Mesenteric fat pad (tissue), 1 donor: ENCODE data around the gene CCNJL. TPM values are rescaled to one million over a fixed set of nuclear protein-coding genes. Genes with fewer than 3 reads are reported as not detected.
"Not testable (repeated sequence)": the region's sequence is repeated elsewhere in the genome, so short reads cannot be mapped to it uniquely, and the experiment has no call there.

Source experiments
- DNase-seq: peaks from one replicate; pipeline ENCODE4 v3.0.0-alpha.2; 2020; ENCODE audit warnings: low spot score
- total RNA-seq: library from RNA; stranded (reverse); fragmentation: NEBNext Ultra II Directional; extraction: Animal tissue kit (Norgen Biotek cat#: 25700); gene quantifications from one replicate; pipeline ENCODE4 v1.2.1, GENCODE V29; 2021
- donor health status: DM: yes; HTN: yes; CAD: no.

The CCNJL gene
- total RNA-seq, 1 donor from 2014 or later, result 0.80 TPM

DNA sequence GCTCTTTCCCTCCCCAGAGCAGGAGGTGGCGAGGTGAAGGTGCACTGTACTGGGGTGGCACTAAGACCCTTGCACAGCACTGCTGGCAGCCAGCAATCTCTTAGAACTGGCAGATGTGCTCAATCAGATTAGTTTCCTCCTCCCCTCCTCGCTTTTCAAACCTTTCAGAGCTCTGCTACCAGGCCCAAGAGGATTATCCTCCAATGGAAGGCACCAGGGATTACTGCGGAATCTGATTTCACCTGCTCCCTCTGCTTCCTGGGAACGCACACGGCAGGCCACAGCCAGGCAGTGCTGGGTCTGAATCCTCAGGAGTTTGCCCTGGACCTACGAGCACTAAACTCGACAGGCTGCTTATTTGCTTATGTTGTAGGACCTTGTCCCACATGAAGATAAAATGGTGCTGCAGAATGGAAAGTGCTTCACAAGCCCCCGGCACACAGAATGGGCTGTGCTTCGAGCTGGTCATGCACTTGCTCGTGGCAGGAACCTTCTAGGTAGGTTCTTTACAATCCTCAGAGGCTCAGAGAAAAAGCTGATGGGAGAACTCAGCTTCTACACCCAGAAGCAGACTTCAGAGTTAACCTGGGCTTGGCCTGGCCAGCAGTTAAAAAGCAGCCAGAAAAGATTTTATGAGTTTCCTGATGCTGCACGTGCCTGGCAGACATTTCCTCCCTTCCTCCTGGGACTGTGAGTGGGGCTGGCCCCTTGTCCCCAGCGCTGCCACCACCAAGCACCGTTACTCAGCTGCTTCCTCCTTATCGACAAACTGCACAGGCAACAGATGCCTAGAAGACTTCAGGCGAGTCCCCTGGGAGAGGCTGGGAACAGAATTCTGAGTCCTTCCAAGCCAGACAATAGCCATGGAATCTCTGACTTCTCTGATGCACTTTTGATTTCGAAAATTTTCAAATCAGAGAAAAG lies 50.0 kb downstream of the CCNJL start:
- no peak for DNase-seq

DNA sequence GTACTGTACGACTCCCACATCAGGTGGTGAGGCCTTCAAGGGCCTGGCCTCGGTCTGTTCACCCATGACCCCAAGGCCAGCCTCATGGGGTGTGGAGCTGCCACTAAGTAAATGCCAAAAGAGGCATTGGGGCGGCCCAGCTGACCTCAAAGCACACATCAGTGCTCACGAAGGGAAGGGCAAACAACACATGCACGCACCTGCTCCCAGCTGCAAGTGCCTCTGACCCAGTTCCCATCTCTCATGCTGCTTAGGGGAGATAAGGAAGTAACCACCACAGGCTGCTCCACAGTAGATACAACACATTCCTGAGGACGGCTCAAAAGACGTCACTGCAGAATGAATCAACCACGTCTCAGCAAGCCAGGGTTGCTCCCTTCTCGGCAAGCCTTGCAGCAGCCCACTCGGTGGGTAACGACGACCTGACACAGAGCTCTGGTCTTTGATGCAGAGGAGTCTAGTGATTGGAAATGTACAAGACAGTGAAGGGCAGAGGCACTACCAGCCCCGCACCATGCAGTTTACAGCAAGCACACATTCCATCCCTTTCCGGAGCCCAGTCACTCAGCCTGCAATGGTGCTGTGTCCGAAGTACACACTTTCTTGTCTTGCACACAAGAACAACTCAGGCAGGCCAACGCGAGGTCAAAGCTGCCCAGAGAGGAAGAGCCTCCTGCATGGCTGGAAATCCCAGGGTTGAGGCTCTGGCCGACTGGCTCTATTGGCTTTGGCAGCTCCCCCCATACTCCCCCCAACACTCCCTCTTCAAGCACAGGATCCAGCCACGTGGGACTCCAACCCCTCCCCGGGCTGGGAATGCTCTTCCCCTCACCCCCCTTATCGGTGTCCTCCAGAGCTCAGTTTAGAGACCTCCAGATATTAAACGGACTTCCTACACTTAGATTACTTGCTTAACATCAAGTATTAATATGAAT lies 51.2 kb downstream of the CCNJL start:
- DNase-seq, result no peak

DNA sequence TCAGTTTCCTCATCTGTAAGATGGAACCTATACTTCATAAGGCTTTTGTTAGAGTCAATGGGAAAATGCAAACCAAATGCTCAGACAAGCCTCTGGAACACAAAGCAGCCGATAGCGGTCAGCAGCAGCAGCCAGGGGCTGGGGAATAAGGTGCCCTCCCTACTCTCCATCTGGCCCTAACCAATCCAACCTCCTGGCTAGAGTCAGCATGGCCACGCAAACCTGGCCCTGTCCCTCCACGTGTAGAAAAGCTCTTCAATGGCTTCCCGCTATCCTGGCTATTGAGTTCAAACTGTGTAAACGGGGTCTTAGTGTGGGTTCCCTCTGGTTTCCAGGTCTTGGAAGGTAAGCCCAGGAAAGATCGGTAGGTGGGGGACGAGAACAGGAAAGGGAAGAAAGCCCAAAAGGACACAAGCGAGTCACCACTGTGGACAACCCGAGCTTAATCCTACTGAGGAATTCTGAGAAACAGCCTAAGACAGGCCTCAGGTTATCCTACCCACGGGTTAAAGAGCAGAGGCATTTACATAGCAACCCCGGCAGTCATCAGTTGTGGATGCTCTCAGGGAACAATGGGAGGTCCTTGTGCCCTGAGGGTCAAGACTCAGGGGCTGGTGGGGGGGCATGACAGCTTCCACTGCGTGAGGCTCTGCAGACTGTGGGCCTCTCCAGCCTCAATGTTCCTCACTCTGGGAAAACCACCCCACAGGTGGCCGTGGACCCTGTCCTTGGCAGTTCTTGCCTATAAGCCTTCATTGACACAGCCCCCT lies 52.2 kb downstream of the CCNJL start:
- DNase-seq, result no peak

DNA sequence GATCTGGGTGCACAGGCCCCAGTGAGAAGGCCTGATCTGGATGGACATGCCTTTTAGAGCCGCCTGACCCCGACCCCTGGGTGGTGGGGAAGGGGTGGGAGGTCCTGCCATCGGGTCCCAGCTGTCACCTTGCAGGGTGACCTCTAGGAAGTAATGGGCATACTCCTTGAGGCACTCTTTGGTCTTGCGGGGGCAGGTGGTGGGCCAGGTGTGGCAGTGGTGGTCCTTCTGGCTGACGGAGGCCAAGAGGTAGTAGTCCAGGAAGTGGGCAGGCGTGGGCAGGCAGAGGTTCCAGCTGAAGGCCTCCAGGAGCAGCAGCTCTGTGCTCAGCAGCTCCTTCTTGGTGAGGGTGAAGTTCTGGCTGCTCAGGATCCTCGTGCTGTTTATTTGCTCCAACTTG lies 53.0 kb downstream of the CCNJL start:
- DNase-seq, result no peak

DNA sequence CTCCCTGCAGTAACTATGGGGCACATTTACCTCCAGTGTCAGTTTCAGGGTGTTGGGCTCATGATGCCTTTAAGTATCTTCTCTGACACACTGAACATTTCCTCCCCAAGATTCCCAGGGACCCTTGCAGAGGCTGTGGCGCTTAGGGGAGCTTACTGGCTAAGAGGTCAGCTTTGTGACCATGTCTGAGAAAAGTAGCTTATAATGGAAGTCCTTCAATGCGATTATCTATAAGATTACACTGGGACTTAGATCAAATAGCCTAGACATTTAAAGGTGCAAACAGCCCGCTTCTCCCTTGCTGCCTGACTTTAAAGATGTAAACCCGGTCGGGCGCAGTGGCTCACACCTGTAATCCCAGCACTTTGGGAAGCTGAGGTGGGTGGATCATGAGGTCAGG lies 57.7 kb downstream of the CCNJL start:
- no peak for DNase-seq

DNA sequence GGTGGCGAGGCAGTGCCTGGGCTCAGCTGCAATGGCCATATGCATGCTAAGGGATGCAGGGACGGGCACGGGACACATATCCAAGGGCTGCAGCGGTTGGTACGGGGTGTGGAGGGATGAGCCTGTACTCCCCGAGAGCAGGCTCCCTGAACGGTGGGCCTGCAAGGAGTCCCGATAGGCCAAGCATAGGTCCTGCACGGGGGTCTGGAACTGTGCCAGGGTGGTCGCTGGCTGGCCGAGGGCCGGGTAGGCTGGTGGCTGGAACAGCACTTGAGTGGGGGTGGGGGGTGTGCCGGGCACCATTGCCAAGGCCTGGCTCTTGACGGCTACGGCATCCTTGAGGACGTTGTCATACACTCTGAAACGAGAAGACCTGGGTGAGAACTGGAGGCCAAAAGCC lies 58.9 kb downstream of the CCNJL start:
- no peak for DNase-seq

DNA sequence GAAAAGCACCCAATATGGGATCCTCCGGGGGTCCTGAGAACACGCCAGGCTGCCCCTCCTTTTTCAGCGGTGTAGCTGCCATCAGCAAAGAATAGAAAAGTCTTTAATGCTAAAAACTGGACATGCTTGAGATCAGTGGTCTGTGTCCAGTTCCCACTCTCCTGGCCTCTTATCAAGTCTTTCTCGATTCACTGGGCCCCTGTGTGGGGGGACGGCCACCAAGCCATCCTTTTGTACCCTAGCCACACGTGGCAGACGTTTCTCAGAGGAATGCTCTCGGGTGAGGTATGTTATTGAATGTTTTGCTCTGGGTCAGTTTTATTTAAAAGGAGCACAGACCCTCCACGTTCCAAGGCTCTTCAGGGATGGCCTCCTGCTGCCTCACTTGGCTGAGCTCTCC lies 59.4 kb downstream of the CCNJL start:
- no peak for DNase-seq

DNA sequence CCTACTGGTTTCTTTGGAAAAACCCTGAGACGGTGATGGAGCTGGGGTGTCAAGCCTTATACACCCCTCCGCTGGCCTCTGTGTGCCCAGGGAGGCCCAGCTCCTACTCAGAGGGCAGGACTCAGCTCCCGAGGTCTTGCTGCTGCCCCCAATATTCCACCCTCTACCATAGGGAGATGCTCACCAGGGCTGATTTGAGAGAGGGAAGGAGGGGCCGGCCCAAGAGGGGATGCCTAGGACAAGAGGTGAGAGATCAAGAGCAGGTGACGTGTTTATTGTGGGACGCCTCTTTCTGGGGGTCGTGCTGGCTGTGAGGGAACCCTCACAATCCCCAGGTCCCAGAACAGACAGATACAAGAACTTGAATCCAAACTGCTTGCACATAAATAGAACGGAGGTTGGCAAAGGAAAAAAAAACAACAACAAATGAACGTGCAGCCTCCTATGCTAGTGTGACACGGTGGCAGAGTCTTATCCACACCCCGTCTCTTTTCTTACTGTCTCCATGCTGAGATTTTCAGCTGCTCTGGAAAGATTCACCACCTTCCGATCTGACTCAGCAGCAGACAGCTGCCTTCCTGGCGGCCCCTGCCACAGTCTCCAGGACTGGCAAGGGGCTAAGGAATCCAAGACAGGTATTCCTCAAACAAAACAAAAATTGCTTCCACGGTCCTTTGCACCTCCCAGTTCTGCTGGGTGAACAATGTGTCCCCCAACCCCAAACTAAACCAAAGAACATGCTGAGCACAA lies 60.8 kb downstream of the CCNJL start:
- DNase-seq, result no peak

DNA sequence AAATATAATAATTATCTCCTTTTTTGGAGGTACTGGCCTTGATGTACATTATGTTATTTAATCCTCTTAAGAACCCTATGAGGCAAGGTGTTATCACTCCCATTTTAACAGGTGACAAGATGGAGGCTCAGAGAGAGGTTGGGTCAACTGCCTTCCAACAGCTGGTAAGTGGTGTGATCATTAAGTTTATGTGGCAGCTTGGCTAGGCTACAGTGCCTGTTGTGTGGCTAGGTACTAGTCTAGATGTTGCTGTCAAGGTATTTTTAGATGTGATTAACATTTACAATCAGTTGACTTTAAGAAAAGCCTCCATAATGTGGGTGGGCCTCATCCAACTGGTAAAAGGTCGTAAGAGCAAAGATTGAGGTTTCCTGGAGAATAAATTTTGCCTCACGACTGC lies 61.5 kb downstream of the CCNJL start:
- DNase-seq, result no peak

DNA sequence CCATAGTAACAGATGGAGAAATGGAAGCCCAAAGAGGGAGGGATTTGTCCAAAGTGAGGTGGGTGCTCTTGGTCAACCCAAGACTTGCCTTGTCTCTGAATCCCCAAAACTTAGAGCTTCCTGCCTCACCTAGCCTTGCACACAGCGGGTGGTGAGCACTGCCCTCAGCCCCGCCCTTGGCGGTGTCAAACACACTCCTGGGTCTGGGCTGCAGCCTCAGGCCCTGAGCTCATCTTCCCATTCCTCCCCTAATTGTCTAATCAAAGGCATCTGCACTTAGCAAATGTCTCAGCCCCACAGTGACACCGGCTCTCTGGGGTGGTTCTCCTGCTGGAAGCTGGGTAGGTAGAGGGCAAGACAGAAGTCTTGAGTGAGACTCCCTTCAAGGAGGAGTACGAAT lies 62.1 kb downstream of the CCNJL start:
- no peak for DNase-seq

DNA sequence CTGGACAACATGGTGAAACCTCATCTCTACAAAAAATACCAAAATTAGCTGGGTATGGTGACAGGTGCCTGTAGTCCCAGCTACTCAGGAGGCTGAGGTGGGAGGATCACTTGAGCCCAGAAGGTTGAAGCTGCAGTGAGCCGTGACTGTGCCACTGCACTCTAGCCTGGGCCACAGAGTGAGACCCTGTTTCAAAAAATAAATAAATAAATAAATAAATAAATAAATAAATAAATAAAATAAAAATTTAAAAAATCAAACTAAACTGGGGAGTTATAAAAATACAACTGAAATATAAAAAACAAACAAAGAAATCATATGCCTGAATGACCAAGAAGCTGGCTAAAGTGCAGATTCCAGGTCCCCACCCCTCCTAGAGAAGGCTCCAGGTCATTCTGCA lies 62.8 kb downstream of the CCNJL start:
- DNase-seq, result not testable (repeated sequence)

DNA sequence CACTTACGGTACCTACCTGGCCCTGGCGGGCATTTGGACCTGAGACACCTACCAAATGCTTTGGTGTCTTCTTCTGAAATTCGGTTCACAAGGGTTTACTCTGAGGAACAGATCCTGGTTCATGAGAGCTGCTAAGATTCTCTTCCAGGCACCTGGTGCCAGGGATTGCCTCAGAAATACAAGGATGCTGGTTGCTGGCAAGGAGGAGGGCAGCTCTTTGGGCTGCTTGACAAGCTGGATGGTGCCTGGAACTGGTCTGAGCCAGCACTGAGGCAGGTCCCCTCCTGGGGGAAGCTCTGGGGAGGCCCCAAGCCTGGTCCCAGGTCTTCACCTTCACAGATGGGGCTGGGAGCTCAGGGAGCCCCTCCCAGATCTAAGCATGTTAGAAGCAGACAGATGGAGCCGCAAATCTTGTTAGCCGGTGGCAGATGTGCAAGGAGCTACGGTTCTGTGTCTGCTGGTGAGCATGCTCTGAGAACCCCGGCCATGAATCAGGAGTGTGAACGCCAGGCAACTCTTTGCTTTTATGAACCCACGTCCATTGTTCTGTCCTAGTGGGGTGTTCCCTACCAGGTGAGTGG lies 66.8 kb downstream of the CCNJL start:
- no peak for DNase-seq

DNA sequence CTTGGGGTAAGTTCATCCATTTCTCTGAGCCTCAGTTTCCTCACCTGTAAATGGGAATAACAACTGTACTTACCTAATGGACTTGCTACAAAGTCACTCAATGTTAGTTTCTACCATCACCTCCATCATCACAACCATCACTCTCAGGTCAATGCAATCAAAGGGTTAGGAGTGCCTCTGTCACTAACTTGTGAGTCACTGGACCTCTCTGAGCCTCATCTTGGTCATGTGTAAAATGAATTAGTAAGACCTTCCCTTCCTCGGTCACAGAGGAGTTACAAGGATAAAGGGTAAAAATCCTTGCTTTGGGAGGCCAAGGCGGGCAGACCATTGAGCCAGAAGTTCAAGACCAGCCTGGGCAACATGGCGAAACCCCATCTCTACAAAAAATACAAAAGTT lies 70.2 kb downstream of the CCNJL start:
- no peak for DNase-seq

DNA sequence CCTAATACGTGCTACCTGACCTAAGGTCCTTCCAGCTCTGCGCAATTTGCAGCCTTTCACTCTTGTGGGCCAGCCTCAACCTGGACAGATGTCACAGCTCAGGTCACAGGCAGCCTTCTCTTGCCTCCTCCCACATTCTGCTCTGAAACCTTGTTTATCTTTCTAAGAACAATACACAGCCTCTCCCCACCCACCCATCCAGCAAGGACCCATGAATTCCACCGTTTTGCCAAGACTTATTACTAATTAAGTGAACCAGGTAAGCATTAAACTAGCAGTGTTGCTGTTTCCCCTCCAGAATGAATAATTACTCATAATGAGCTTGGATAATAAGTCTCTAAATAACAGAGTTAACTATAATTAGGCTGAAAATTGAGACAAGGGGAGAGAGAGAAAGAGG lies 72.0 kb downstream of the CCNJL start:
- DNase-seq, result no peak

DNA sequence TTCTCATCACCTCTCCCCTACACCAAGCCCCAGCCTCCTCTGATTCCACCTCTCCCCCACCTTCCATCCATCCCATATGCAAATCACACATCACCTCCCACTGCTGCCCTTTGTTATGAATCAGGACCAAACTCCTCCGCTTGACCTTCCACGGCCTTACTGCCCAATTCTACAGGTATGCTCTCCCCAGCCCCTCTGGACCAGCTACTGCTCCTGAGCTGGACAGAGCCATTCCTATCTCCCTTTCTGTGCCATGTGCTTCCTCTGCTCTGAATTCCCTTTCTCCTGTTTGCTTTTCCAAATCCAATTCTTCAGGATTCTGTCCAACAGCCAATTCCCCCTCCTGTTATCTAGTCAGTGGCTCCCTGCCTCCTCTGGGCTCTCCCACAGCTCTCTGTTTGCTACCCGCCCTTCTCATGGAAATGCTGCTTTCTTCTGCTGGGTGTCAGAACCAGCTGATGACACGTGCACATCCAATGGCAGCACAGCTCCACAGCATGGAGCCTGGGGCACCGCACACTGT lies 74.7 kb downstream of the CCNJL start:
- no peak for DNase-seq

DNA sequence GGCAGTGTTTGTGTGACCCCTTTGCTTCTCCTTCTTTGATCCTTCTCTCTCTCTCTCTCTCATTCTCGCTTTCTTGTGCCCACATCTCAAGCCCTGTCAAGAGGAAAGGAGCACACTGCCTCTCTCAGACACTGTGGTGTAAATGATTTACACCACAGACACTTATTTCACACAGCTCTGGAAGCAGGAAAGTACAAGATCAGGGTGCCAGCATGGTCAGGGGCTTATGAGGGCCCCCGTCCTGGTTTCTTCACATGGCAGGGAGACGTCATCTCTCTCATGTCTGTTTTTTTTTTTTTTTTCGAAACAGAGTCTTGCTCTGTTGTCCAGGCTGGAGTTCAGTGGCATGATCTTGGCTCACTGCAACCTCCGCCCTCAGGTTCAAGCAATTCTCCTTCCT lies 76.6 kb downstream of the CCNJL start:
- DNase-seq, result no peak

DNA sequence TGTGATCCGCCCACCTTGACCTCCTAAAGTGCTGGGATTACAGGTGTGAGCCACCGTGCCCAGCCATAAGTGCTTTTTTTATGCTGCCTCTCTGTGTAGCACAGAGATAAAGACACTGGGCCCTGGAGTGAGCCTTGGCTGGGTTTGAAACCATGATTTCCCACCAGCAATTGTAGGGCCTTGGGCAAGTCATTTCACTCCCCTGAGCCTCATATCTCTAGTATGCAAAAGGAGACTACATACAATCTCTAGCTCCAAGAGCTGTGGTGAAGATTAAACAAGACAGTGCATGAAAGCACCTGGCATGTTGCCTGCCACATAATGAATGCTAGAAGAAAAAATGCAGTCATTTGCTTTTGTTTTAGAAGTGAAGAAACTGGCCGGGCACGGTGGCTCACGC lies 79.1 kb downstream of the CCNJL start:
- no peak for DNase-seq

DNA sequence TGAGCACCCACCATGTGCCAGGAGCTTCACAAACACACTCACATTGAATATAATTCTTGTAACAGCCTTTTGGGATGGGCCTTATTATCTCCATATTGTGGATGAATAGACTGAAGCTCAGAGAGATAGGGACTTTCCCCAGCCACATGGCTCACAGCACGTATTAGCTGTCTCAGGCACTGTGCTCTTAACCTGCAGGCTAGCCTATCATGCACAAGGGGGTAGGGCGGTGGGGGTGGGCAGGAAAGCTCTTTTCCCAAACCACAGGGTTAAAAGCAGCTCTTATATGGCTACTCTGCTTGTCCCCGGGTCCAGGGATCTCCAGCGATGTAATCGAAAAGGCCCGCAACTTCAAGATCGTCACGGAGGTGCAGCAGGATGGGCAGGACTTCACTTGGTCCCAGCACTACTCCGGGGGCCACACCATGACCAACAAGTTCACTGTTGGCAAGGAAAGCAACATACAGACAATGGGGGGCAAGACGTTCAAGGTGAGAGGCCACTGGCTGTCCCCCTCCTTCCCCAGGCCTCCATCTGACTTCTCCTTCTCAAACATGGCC lies 80.5 kb downstream of the CCNJL start:
- no peak for DNase-seq

DNA sequence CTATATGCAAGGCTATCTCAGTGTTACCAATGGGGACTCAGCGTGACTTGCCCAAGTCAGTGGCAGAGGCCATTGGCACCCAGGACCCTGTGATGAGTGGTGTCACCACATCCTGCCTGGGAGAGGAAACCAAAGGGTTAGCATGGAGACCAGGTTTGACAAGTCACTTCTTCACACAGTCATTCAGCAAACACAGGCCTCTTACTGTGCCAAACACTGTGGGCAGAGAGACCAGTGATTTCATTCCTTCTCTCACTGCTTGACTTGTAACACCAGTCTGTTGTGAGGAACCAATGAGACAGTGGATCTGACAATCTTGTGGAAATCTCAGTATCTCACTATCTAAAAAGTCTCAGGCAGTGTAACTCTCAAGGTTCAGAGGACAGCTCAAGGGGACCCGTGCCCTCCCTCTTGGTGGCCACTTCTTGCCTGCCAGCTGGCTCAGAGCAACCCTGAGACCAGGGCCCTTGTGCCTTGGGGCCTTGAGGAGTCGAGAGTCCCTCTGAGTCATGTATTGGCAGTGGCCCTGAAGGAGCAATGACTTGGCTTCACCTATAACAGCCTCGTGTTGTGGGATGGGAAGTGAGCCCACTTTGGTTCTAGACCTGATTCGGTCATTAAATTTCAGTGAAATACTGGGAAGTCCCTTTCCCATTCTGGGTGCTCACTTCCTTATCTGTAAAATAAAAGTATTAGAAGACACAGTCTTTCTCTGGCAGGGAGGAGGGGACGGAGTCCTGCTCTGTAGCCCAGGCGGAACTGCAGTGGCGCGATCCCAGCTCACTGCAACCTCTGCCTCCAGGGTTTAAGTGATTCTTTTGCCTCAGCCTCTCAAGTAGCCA lies 81.5 kb downstream of the CCNJL start:
- DNase-seq, result no peak
